Left ventricle myocardium inferior (tissue), 1 donor: Measurements from ENCODE around the gene ADAMTS3. TPM values are rescaled to one million over a fixed set of nuclear protein-coding genes. Genes with fewer than 3 reads are reported as not detected.

ENCODE experiments used
- DNase-seq: peaks from one replicate; pipeline ENCODE4 v3.0.0-alpha.2; 2020
- H3K27ac ChIP-seq: fragments of 200-600 bp; replicated peaks from 2 replicates; pipeline ENCODE4 v1.8.0; 2021
- H3K27me3 ChIP-seq: fragments of 200-600 bp; 2 replicates; pipeline ENCODE4 v1.8.0; 2021; ENCODE audit warnings: low read depth
- H3K36me3 ChIP-seq: fragments of 200-600 bp; 2 replicates; pipeline ENCODE4 v1.8.0; 2021
- H3K4me1 ChIP-seq: fragments of 200-600 bp; 2 replicates; pipeline ENCODE4 v1.8.0; 2021
- H3K4me3 ChIP-seq: fragments of 200-600 bp; 2 replicates; pipeline ENCODE4 v1.8.0; 2021; ENCODE audit warnings: mild to moderate bottlenecking, moderate library complexity
- H3K9me3 ChIP-seq: fragments of 200-600 bp; replicated peaks from 2 replicates; pipeline ENCODE4 v1.8.0; 2021
- intact Hi-C: fragments of 100-400 bp; cut with micrococcal nuclease; formaldehyde crosslinking; loops from one replicate; pipeline ENCODE4 v1.11.0; 2022
- total RNA-seq: library from RNA; stranded (reverse); fragmentation: NEBNext Ultra II Directional; extraction: Animal tissue kit (Norgen Biotek cat#: 25700); gene quantifications from one replicate; pipeline ENCODE4 v1.2.1, GENCODE V29; 2021
- TF ChIP-seq, protein P1 (sequence below): fragments of 200-600 bp; IDR thresholded peaks from 2 replicates; pipeline ENCODE4 v1.8.0; 2021; ENCODE audit warnings: antibody characterized with exemption, mild to moderate bottlenecking, borderline replicate concordance
- donor health status: DM: no; HTN: yes; CAD: no; lungs with severe emphysema.

ADAMTS3 gene
- total RNA-seq, 1 donor from 2014 or later, result 0.60 TPM

GRCh38 chr4:72320223-72320948, 248.6 kb downstream of the ADAMTS3 start:
- Histone ChIP-seq H3K27me3 (no peaks in the 10 kb centered on the region), H3K36me3 (no peaks in the 10 kb centered on the region), H3K9me3 (no peaks in the 10 kb centered on the region), H3K4me3 (no peak overlapping the region), H3K27ac (no peak overlapping the region), H3K4me1 (no peaks in the 10 kb centered on the region)
- intact Hi-C loops, result no loop called here
- TF ChIP-seq, protein P1, sequence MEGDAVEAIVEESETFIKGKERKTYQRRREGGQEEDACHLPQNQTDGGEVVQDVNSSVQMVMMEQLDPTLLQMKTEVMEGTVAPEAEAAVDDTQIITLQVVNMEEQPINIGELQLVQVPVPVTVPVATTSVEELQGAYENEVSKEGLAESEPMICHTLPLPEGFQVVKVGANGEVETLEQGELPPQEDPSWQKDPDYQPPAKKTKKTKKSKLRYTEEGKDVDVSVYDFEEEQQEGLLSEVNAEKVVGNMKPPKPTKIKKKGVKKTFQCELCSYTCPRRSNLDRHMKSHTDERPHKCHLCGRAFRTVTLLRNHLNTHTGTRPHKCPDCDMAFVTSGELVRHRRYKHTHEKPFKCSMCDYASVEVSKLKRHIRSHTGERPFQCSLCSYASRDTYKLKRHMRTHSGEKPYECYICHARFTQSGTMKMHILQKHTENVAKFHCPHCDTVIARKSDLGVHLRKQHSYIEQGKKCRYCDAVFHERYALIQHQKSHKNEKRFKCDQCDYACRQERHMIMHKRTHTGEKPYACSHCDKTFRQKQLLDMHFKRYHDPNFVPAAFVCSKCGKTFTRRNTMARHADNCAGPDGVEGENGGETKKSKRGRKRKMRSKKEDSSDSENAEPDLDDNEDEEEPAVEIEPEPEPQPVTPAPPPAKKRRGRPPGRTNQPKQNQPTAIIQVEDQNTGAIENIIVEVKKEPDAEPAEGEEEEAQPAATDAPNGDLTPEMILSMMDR, result no peak
- DNase-seq, result no peak

DNA sequence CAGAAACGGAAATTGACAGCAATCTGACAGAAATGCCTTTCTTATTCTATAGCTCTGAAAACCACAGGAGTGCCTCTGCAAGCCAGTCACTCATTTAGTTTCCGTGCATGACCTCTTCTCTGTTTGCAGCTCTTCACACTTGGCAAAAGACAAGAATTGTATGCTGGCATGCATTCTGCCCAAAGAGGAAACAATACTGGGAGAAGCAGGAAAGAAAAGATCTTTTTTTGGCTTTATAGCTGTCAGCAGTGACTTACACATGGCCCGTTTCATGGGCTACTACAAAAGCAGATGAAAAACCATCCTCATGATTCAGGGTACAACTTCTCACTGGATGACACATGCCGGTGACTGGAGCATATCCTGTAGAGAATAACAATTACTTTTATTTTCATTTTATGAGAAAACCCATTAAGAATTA, 249.4 kb downstream of the ADAMTS3 start:
- H3K4me3 ChIP-seq, result no peak overlapping the region
- no peaks in the 10 kb centered on the region for H3K9me3 ChIP-seq
- intact Hi-C loops, result no loop called here
- TF ChIP-seq, protein P1, result no peak
- no peak overlapping the region for H3K27ac ChIP-seq
- H3K36me3 ChIP-seq, result no peaks in the 10 kb centered on the region
- H3K4me1 ChIP-seq, result peaks cover 4% of the 10 kb centered on the region
- no peak for DNase-seq
- no peaks in the 10 kb centered on the region for H3K27me3 ChIP-seq

- intact Hi-C loops, result no loop called here
- no peak for DNase-seq
- H3K27me3 ChIP-seq, result no peaks in the 10 kb centered on the region
- H3K27ac ChIP-seq, result no peak overlapping the region
- no peaks in the 10 kb centered on the region for H3K36me3 ChIP-seq
- TF ChIP-seq, protein P1, result no peak
- no peaks in the 10 kb centered on the region for H3K9me3 ChIP-seq
- H3K4me1 ChIP-seq, result peaks cover 14% of the 10 kb centered on the region
- H3K4me3 ChIP-seq, result no peak overlapping the region
Observed at GRCh38 chr4:72318421-72319170, 250.4 kb downstream of the ADAMTS3 start.

GRCh38 chr4:72314869-72315268, 254.2 kb downstream of the ADAMTS3 start:
- no peaks in the 10 kb centered on the region for H3K27me3 ChIP-seq
- H3K36me3 ChIP-seq, result no peaks in the 10 kb centered on the region
- no peak for DNase-seq
- intact Hi-C loops, result loop anchor here (5.0 kb wide), 1 partner anchor 152 kb away; no protein-coding TSS in a partner anchor
- TF ChIP-seq, protein P1, result no peak
- no peak overlapping the region for H3K27ac ChIP-seq
- H3K4me3 ChIP-seq, result no peak overlapping the region
- H3K4me1 ChIP-seq, result peaks cover 36% of the 10 kb centered on the region
- H3K9me3 ChIP-seq, result no peaks in the 10 kb centered on the region

GRCh38 chr4:72313121-72313520, 255.9 kb downstream of the ADAMTS3 start:
- H3K4me1 ChIP-seq, result peaks cover 36% of the 10 kb centered on the region
- H3K36me3 ChIP-seq, result no peaks in the 10 kb centered on the region
- H3K4me3 ChIP-seq, result no peak overlapping the region
- H3K9me3 ChIP-seq, result no peaks in the 10 kb centered on the region
- H3K27ac ChIP-seq, result peak overlapping the region; percentile 75
- no peak for DNase-seq
- no peaks in the 10 kb centered on the region for H3K27me3 ChIP-seq
- TF ChIP-seq, protein P1, result no peak
- intact Hi-C loops, result loop anchor here (5.0 kb wide), 1 partner anchor 154 kb away; no protein-coding TSS in a partner anchor
